Mesendoderm (in vitro differentiated cells): ENCODE measurements around the gene TDRD10.

Source experiments
- DNase-seq: peaks from one replicate; pipeline ENCODE4 v3.0.0; 2013
- H2AK5ac ChIP-seq: 2 replicates; pipeline ENCODE4 v1.6.1; 2013; ENCODE audit warnings: low read length, inconsistent platforms
- H2BK120ac ChIP-seq: 2 replicates; pipeline ENCODE4 v1.6.1; 2013; ENCODE audit warnings: low read depth, mild to moderate bottlenecking, low read length, moderate library complexity, mixed read lengths
- H2BK15ac ChIP-seq: replicated peaks from 2 replicates; pipeline ENCODE4 v1.6.1; 2013; ENCODE audit warnings: low read depth, mild to moderate bottlenecking, moderate library complexity
- H2BK5ac ChIP-seq: 2 replicates; pipeline ENCODE4 v1.6.1; 2013; ENCODE audit warnings: low read length, inconsistent platforms
- H3K18ac ChIP-seq: 2 replicates; pipeline ENCODE4 v1.6.1; 2013; ENCODE audit warnings: mild to moderate bottlenecking, low read length, mixed read lengths
- H3K23ac ChIP-seq: one replicate; pipeline ENCODE4 v1.6.1; 2013; ENCODE audit warnings: low read length
- H3K27ac ChIP-seq: 2 replicates; pipeline ENCODE4 v1.5.1; 2013; ENCODE audit warnings: low read depth, mild to moderate bottlenecking, inconsistent platforms, low read length, moderate library complexity
- H3K27me3 ChIP-seq: 2 replicates; pipeline ENCODE4 v1.6.1; 2013; ENCODE audit warnings: low read length, control low read depth, mild to moderate bottlenecking, inconsistent platforms; ENCODE audit not compliant: insufficient read depth, poor library complexity
- H3K36me3 ChIP-seq: 2 replicates; pipeline ENCODE4 v1.6.1; 2013; ENCODE audit warnings: low read length, inconsistent platforms; ENCODE audit not compliant: control insufficient read depth, insufficient read depth
- H3K4ac ChIP-seq: one replicate; pipeline ENCODE4 v1.6.1; 2013; ENCODE audit warnings: low read depth, mild to moderate bottlenecking, low read length, moderate library complexity
- H3K4me1 ChIP-seq: 2 replicates; pipeline ENCODE4 v1.6.1; 2013; ENCODE audit warnings: low read depth, low read length, inconsistent platforms; ENCODE audit not compliant: control insufficient read depth
- H3K4me2 ChIP-seq: 2 replicates; pipeline ENCODE4 v1.6.1; 2013; ENCODE audit warnings: low read length
- H3K4me3 ChIP-seq: 2 replicates; pipeline ENCODE4 v1.5.1; 2013; ENCODE audit warnings: mild to moderate bottlenecking, low read length
- H3K56ac ChIP-seq: one replicate; pipeline ENCODE4 v1.6.1; 2013; ENCODE audit warnings: low read length
- H3K79me1 ChIP-seq: 2 replicates; pipeline ENCODE4 v1.6.1; 2013; ENCODE audit warnings: low read length, inconsistent platforms
- H3K79me2 ChIP-seq: 2 replicates; pipeline ENCODE4 v1.6.1; 2013; ENCODE audit warnings: mild to moderate bottlenecking, low read length; ENCODE audit not compliant: control insufficient read depth, insufficient read depth
- H3K9ac ChIP-seq: 2 replicates; pipeline ENCODE4 v1.6.1; 2013; ENCODE audit warnings: low read length, inconsistent platforms
- H4K5ac ChIP-seq: one replicate; pipeline ENCODE4 v1.6.1; 2013; ENCODE audit warnings: low read length
- H4K8ac ChIP-seq: one replicate; pipeline ENCODE4 v1.6.1; 2013; ENCODE audit warnings: low read depth, mild to moderate bottlenecking, control low read depth, low read length, moderate library complexity
- WGBS: extraction: QIAGEN DNeasy Blood & Tissue Kit; methylation state at CpG from one replicate; pipeline ENCODE4 v1.1.7; 2013; ENCODE audit warnings: low lambda C conversion rate, missing lambda C conversion rate; ENCODE audit not compliant: insufficient coverage; ENCODE audit errors: extremely low coverage; 5-methylcytosine and 5-hydroxymethylcytosine counted together

The TDRD10 gene

GRCh38 chr1:154547105-154547732 lies 45.2 kb downstream of the TDRD10 start:
- Histone ChIP-seq H3K4ac (no peak overlapping the region), H3K4me1 (no peaks in the 10 kb centered on the region), H3K27ac (no peak overlapping the region), H3K23ac (no peak overlapping the region), H3K79me2 (no peaks in the 10 kb centered on the region), H2BK5ac (no peak overlapping the region), H2AK5ac (no peak overlapping the region), H3K56ac (no peak overlapping the region), H3K4me3 (no peak overlapping the region), H3K79me1 (peaks cover 2% of the 10 kb centered on the region), H2BK15ac (no peak overlapping the region), H3K36me3 (peaks cover 20% of the 10 kb centered on the region), H3K18ac (no peak overlapping the region), H3K4me2 (no peak overlapping the region), H4K8ac (no peak overlapping the region), H3K9ac (no peak overlapping the region), H3K27me3 (no peaks in the 10 kb centered on the region), H4K5ac (no peak overlapping the region), H2BK120ac (no peak overlapping the region)
- DNase-seq = no peak
- WGBS = no CpG with 5 or more reads among the region's 11 CpGs

GRCh38 chr1:154548028-154548427 lies 46.0 kb downstream of the TDRD10 start:
- no peak overlapping the region for H2BK5ac ChIP-seq
- H3K27ac ChIP-seq = no peak overlapping the region
- H4K8ac ChIP-seq = no peak overlapping the region
- no peak overlapping the region for H3K4me3 ChIP-seq
- H3K4me1 ChIP-seq = no peaks in the 10 kb centered on the region
- no peak for DNase-seq
- H2BK120ac ChIP-seq = no peak overlapping the region
- no peaks in the 10 kb centered on the region for H3K27me3 ChIP-seq
- H3K36me3 ChIP-seq = peaks cover 24% of the 10 kb centered on the region
- H3K79me1 ChIP-seq = peaks cover 2% of the 10 kb centered on the region
- no peak overlapping the region for H2BK15ac ChIP-seq
- no peak overlapping the region for H4K5ac ChIP-seq
- no peak overlapping the region for H3K9ac ChIP-seq
- no peak overlapping the region for H3K18ac ChIP-seq
- no peak overlapping the region for H3K4me2 ChIP-seq
- H3K4ac ChIP-seq = no peak overlapping the region
- no CpG with 5 or more reads among the region's 1 CpG for WGBS
- H3K23ac ChIP-seq = no peak overlapping the region
- H3K56ac ChIP-seq = no peak overlapping the region
- H2AK5ac ChIP-seq = no peak overlapping the region
- H3K79me2 ChIP-seq = no peaks in the 10 kb centered on the region

- H3K4me1 ChIP-seq = no peaks in the 10 kb centered on the region
- no CpG with 5 or more reads among the region's 3 CpGs for WGBS
- peaks cover 30% of the 10 kb centered on the region for H3K36me3 ChIP-seq
- no peak overlapping the region for H3K23ac ChIP-seq
- H3K4me3 ChIP-seq = no peak overlapping the region
- no peak overlapping the region for H3K4me2 ChIP-seq
- no peak overlapping the region for H3K18ac ChIP-seq
- H2BK15ac ChIP-seq = no peak overlapping the region
- no peak for DNase-seq
- H4K8ac ChIP-seq = no peak overlapping the region
- H3K79me1 ChIP-seq = peaks cover 2% of the 10 kb centered on the region
- H2BK5ac ChIP-seq = no peak overlapping the region
- no peak overlapping the region for H4K5ac ChIP-seq
- no peak overlapping the region for H3K4ac ChIP-seq
- H3K79me2 ChIP-seq = no peaks in the 10 kb centered on the region
- no peaks in the 10 kb centered on the region for H3K27me3 ChIP-seq
- no peak overlapping the region for H3K27ac ChIP-seq
- H3K56ac ChIP-seq = no peak overlapping the region
- no peak overlapping the region for H3K9ac ChIP-seq
- H2AK5ac ChIP-seq = no peak overlapping the region
- H2BK120ac ChIP-seq = no peak overlapping the region
Measured at GRCh38 chr1:154549202-154549770, 47.3 kb downstream of the TDRD10 start.

DNA sequence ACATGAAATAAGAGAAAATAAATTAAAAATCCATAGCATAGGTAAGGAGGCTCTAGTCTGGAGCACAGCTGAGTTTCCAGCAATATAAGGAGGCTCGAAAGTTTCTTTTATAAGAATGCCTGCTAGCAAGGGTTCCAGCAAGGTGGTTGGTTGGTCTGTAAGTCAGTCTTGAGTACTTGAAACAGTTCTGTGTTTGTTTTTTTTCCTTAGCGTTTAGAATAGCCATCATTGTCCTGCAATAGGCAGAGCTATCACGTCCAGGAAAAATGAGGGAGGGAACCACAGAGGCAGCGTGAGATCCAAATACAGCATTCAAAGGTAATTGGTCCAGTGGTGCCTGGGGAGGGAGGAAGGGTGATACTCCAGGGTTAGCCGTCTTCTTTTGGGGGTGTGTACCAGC lies 48.1 kb downstream of the TDRD10 start:
- Histone ChIP-seq H3K79me2 (no peaks in the 10 kb centered on the region), H4K5ac (no peak overlapping the region), H3K56ac (no peak overlapping the region), H3K4me2 (no peak overlapping the region), H3K27ac (no peak overlapping the region), H2BK120ac (no peak overlapping the region), H3K23ac (no peak overlapping the region), H2AK5ac (no peak overlapping the region), H3K36me3 (peaks cover 32% of the 10 kb centered on the region), H2BK5ac (no peak overlapping the region), H3K4me3 (no peak overlapping the region), H3K4ac (no peak overlapping the region), H3K27me3 (no peaks in the 10 kb centered on the region), H4K8ac (no peak overlapping the region), H3K4me1 (no peaks in the 10 kb centered on the region), H3K79me1 (peaks cover 2% of the 10 kb centered on the region), H3K9ac (no peak overlapping the region), H2BK15ac (no peak overlapping the region), H3K18ac (no peak overlapping the region)
- DNase-seq = no peak
- WGBS = no CpG with 5 or more reads among the region's 5 CpGs

GRCh38 chr1:154550657-154551056 lies 48.6 kb downstream of the TDRD10 start:
- Histone ChIP-seq H3K18ac (no peak overlapping the region), H3K27ac (no peak overlapping the region), H3K4me2 (no peak overlapping the region), H3K79me2 (peaks cover 2% of the 10 kb centered on the region), H2BK120ac (no peak overlapping the region), H3K36me3 (peaks cover 32% of the 10 kb centered on the region), H3K79me1 (peaks cover 3% of the 10 kb centered on the region), H3K4me3 (no peak overlapping the region), H2BK15ac (no peak overlapping the region), H3K9ac (no peak overlapping the region), H4K8ac (no peak overlapping the region), H2AK5ac (no peak overlapping the region), H3K4ac (no peak overlapping the region), H3K23ac (no peak overlapping the region), H2BK5ac (no peak overlapping the region), H3K4me1 (no peaks in the 10 kb centered on the region), H3K56ac (no peak overlapping the region), H4K5ac (no peak overlapping the region), H3K27me3 (no peaks in the 10 kb centered on the region)
- WGBS = no CpG with 5 or more reads among the region's 6 CpGs
- DNase-seq = no peak

GRCh38 chr1:154551474-154551873 lies 49.5 kb downstream of the TDRD10 start:
- H3K36me3 ChIP-seq = peaks cover 32% of the 10 kb centered on the region
- H3K27me3 ChIP-seq = no peaks in the 10 kb centered on the region
- no peak overlapping the region for H3K9ac ChIP-seq
- no peak overlapping the region for H3K4ac ChIP-seq
- H3K4me1 ChIP-seq = peaks cover 3% of the 10 kb centered on the region
- peaks cover 10% of the 10 kb centered on the region for H3K79me2 ChIP-seq
- no peak overlapping the region for H2BK15ac ChIP-seq
- DNase-seq = no peak
- no peak overlapping the region for H3K4me2 ChIP-seq
- H3K56ac ChIP-seq = no peak overlapping the region
- H3K23ac ChIP-seq = no peak overlapping the region
- no peak overlapping the region for H2BK5ac ChIP-seq
- H3K27ac ChIP-seq = no peak overlapping the region
- peaks cover 10% of the 10 kb centered on the region for H3K79me1 ChIP-seq
- WGBS = no CpG with 5 or more reads among the region's 4 CpGs
- no peak overlapping the region for H3K4me3 ChIP-seq
- H2BK120ac ChIP-seq = no peak overlapping the region
- no peak overlapping the region for H3K18ac ChIP-seq
- H4K8ac ChIP-seq = no peak overlapping the region
- H2AK5ac ChIP-seq = no peak overlapping the region
- H4K5ac ChIP-seq = no peak overlapping the region
